C4-2B (cell line): ENCODE data around the gene TRERF1.

Experiments used
- ZFX ChIP-seq: fragments of 450-650 bp; IDR thresholded peaks from 2 replicates; pipeline ENCODE4 v1.6.1; 2017
- TF ChIP-seq, protein P1 (sequence below): fragments of 450-650 bp; conservative IDR thresholded peaks from 2 replicates; pipeline ENCODE4 v1.5.1; 2017; ENCODE audit warnings: mild to moderate bottlenecking

DNA sequence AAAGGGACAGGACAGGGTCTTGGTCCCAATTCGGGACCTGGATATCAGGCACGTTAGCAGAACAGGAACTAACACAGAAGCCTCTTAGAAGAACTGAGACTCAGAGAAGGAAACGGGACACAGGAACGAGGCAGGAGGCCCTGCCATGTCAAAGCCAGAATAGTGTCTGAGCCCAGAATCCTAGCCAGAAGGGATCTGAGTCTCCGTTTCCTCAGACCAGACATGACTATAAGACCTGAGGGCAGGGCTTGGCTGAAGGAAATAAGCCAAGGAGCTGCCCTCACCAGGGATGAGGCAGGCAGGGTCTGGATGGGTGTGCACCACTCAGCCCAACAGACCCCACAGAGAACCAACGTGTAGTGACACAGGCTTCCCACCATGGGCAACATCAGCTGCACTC lies 40.3 kb downstream of the TRERF1 start:
- TF ChIP-seq, protein P1, sequence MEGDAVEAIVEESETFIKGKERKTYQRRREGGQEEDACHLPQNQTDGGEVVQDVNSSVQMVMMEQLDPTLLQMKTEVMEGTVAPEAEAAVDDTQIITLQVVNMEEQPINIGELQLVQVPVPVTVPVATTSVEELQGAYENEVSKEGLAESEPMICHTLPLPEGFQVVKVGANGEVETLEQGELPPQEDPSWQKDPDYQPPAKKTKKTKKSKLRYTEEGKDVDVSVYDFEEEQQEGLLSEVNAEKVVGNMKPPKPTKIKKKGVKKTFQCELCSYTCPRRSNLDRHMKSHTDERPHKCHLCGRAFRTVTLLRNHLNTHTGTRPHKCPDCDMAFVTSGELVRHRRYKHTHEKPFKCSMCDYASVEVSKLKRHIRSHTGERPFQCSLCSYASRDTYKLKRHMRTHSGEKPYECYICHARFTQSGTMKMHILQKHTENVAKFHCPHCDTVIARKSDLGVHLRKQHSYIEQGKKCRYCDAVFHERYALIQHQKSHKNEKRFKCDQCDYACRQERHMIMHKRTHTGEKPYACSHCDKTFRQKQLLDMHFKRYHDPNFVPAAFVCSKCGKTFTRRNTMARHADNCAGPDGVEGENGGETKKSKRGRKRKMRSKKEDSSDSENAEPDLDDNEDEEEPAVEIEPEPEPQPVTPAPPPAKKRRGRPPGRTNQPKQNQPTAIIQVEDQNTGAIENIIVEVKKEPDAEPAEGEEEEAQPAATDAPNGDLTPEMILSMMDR = no peak
- TF ChIP-seq ZFX = no peak
